Kidney capillary endothelial cell (primary cell): ENCODE results near the gene ANKRD13D.

Source experiments
- DNase-seq: peaks from one replicate; pipeline ENCODE4 v3.0.0-alpha.2; 2018; ENCODE audit warnings: low spot score

ANKRD13D gene

DNA sequence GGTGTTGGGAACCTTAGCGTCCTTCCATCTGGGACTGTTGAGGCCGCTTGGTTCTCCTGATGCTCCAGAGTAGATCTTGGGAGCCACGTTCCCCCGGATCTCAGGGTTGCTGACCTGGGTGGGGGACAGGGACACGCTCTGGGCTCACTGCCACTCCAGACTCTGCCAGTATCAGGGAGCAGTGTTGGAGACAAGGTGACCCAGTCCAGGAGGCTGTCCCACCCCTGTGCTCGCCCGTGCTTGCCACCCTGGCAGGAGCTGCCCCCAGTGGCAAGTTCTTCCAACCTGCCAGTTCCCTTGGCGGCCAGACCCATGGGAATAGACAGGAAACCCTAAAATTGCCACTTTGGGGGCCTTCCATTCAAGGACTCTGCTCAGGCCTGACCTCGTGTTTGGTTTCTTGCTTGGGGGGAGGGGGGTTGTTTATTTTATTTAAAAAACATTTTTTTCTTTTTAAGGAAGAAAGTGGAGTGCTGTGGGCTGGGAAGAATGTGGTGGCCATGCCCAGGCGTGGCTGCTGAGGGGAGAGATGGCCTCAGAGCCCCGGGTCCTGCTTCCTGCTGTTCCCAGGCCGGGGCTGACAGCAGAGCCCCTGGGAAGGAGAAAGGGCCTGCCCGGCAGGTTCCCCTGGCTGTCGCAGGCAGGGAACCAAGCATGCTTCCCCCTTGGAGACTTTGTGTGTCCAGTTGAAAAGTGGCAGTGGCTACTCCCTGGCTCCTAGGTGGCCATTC is 15.7 kb upstream of the ANKRD13D start:
- DNase-seq = no peak

DNA sequence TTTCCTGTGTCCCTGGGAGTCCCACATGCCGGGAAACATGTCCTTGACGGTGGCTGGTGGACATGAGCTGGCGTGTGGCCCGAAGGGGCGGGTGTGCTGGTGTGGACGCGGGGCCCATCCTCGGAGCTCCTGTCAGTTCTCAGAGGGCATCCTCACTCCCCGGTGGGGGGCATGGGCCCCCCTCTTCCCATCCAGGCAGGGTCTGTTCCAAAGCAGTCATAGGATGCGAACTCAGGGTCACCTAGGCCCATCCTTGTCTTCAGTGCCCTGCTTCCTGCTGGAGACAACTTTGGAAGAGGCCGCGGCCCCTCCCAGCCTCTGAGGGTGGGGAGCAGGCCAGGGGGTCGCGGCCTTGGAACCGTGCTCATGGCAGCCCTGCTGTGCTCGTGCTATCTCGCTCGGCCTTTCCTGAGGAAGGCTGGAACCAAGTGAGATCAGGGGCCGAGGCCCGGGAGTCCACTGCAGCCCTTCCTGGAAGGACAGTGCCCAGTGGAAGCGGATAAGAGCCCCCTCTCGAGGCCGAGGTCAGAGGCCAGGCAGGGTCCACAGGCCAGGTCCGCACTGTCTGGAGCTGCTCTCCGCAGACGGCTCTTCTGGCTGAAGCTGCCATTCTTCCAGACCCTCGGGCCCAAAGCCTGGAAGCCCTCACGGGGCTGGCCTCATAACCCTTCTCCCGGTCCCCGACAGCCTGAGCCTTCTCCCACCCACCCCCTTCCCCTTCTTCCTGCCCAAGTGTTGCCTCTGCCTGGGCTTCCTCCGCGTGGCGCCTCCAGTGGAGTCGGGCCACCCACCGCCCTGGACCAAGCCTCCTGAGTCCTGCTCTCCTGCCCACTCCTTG is 14.1 kb upstream of the ANKRD13D start:
- DNase-seq = no peak

DNA sequence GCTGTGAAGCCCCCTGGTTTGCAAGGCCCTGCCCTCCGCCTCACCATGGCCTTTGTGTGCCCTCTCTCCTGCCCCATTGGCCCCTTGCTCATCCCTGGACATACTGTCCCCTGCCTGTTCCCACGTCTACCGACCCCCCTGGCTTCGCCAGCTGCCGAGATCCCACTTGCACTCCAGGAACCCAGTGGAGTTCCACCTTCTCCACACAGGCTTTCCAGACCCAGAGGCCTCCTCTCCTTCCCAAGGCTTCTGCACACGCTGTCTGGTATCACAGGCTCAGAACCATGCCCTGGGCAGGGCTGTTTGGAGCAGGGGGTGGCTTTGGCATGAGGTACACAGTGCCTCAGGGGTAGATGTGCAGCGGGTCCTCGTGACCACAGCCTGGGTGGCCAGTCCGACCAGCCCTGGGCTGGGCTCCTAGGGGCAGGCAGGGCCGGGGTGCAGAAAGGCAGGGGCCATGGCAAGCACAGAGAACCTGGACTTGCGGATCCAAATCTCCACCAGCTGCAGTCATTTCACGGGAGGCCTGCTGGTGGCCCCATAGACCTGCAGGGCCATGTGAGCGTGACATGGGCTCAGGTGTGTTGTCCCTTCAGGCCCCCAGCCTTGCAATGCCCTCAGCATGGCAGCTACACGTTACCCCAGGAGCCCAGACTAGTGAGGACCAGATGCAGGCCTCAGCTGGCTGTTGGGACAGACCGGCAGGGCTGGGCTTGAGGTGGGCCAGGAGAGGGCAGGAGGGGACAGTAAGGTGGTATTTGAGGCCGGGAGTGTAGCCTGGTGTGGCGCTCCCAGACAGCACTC is 13.3 kb upstream of the ANKRD13D start:
- DNase-seq = no peak

DNA sequence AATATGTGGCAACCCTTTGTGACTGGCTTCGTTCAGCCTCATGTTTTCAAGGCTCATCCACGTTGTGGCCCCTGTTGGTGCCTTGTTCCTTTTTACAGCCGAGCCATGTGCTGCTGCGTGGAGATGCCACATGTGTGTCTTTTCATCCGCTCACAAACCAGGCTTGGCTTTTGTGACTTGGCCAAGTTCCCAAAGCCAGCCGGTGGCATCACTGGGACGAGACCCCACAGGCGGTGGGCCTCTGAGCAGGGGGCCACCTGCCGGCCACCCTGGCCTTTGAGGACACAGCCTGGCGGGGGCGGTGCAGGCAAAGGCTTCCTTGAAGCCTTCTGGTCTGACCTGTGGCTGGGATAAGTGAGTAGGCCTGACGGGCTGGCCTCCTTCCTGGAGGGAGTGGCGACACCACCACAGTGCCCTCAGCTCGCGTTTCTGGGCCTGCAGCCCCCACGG is 12.3 kb upstream of the ANKRD13D start:
- DNase-seq = no peak

DNA sequence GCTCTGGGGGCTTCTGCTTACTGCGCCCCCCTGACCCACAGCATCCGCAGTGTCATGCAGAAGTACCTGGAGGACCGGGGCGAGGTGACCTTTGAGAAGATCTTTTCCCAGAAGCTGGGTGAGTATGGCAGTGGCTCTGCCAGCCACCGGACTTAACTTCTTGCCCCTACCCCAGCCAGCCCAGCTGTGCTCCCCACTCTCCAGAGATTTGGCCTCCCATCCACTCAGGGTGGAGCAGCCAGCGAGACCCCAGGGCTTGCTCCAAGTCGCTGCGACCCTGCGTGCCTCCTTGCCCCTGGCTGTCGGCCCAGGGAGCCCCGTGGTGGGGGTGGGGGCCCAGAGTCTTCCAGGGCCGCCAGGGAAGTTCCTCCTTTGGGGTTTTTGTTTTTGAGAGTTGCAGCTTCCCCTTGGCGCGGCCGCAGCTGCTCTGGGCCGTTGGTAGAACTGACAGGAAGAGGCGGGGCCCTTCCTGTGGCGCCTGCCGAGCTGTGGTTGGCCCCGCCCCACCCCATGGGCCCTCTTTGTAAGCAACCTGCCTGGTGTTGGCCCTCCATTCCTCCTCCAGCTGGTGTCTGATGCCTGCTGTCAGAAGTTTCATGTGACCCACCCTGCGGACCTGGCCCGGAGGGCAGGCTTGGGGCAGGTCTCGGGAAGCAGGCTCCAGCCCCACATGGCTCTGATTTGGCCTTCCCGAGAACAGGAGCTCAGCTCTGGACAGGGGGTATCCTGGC is 11.7 kb upstream of the ANKRD13D start:
- peak; percentile 84 for DNase-seq

DNA sequence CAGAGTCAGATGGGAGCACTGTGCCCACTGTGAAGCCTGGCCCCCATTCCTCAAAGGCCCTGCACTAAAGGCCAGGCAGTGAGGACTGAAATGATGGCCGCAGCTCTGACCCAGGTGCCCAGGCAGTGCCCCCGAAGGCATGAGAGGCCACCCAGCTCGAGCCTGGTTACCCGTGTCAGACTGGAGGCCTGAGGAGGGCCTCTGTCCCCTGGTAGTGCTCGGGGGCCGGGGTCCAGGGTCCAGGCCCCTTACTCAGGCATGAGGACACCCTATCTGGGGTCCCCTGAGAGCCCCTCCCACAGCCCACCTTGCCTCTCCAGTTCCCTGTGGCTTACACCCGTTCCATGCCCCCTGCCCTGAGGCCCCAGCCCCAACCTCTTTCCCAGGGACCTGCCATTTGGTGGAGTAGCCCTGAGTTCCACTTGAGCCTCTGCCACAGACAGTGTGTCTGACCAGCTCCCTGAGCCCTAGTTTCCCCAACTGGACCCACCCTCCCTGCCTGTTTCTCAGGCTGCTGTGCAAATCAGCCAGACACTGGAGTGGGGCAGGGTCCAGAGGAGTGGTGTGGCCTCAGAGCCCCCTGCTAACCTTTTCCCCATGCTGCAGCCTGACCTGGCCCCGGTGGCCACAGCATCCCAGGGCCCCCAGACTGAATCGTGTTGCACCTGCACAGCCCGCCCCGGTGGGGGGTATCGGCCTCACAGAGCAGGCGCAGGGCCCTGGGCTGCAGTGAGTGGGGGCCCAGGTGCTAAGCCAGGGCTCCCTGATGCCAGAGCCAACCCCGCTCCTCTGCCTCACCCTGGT is 10.8 kb upstream of the ANKRD13D start:
- no peak for DNase-seq

DNA sequence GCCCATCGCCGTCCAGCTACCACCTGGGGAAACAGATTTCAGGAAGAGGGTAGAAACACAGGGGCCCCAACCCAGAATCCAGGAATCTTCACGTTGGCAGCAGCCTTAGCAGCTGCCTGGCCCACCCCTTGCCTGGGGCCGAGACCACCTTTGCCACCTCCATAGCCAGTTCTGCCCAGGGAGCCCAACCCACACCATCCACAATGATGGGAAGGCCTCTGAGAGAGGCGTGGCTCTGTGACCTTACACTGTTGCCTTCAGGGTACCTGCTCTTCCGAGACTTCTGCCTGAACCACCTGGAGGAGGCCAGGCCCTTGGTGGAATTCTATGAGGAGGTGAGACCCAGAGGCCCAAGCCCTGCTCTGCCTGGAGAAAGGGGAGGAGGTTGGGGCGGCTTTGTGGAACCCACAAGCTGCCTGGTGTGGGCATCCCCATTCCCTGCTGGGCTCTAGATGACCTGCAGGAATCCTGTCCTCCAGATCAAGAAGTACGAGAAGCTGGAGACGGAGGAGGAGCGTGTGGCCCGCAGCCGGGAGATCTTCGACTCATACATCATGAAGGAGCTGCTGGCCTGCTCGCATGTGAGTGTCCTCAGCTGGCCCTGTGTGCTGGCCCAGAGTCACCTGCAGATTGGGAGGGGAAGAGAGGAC is 10.0 kb upstream of the ANKRD13D start:
- no peak for DNase-seq

DNA sequence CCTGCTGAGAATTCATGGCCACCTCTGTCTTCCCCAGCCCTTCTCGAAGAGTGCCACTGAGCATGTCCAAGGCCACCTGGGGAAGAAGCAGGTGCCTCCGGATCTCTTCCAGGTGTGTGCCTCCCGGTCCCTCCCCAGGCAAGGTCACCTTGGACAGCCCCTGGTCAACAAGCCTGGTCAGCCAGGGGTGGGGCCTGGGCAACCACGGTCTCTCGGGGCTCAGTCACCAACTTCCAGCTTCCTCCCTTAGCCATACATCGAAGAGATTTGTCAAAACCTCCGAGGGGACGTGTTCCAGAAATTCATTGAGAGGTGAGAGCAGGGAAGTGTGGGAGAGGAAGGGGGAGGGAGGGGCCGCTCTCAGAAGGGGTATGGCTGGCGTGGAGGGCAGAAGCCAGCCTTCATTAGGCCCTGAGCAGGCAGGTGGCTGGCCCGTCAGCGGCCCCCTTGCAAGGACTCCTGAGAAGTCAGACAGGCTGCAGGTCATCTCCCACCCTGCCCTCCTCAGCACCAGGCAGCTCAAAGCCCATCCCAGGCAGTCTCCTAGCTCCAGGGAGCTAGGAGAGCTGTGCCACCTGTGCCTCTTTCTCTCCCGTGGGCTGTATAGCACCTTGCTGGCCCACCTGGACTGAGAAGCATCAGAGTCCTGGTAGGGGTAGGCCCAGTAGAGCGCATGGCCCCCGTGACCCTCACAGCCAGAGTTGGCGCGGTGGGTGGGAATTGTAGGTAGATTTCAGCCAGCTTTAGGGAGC is 9.3 kb upstream of the ANKRD13D start:
- DNase-seq = no peak

DNA sequence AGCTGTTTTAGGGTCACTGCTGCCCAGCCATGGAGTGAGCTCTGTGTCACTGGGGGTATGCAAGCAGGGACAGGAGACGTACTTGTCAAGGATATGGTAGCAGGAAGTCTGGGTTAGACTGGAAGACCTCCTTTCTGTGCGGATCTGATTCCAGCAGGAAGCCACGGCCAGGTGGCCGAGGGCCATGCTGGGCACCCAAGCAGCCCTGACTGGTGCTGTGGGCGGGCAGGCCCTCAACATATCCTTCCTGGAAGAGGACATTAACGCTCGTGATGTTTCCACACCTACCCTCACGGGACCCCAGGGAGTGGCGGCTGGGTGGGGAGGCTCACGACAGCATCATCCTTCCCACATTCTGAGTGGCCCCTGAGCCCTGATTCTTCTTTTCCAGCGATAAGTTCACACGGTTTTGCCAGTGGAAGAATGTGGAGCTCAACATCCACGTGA is 8.7 kb upstream of the ANKRD13D start:
- no peak for DNase-seq

DNA sequence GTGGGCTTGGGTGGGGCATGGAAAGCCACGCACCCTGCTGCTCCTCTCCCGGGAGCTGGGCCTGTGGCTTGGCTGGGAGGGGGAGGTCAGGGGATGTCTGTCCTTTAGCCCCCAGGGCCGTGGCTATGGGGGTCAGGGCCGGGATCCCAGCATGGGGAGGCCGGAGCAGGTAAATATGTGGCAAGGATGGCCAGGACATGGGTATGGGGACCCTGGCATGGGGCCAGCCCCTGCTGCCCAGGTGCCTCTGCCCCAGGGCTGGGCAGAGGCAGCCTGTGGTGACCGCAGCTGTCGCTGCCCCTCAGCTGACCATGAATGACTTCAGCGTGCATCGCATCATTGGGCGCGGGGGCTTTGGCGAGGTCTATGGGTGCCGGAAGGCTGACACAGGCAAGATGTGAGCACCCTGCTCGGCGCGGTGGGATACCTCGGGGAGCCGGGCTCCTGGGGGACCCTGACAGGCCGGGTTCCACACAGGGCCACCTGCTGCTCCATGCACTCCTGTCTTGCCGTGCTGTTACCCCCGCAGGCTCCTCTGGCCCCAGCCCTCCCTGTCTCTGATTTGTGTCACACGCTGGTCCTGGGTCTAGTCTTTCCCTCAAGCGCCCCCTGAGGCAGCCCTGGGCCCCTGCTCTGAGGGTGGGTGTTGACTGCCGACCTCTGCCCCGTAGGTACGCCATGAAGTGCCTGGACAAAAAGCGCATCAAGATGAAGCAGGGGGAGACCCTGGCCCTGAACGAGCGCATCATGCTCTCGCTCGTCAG is 8.1 kb upstream of the ANKRD13D start:
- no peak for DNase-seq

DNA sequence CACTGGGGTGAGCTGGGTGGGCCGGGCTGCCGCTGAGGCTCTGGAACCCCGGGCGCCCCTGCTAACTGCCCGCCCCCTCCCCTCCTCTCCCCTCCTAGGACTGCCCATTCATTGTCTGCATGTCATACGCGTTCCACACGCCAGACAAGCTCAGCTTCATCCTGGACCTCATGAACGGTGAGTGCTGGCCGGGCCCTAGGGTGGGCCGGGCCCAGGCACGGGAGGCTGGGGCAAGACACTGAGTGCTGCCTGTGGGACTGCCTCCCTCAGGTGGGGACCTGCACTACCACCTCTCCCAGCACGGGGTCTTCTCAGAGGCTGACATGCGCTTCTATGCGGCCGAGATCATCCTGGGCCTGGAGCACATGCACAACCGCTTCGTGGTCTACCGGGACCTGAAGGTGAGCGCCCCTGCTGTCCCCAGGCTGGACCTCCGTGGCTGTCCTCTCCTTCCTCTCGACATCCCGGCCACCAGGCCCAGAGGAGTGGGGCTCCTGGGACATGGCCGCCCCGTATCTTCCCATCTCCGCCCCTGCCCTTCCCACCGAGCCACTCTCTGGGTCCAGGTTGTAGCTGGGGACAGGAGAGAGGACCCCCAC is 7.5 kb upstream of the ANKRD13D start:
- DNase-seq = no peak

DNA sequence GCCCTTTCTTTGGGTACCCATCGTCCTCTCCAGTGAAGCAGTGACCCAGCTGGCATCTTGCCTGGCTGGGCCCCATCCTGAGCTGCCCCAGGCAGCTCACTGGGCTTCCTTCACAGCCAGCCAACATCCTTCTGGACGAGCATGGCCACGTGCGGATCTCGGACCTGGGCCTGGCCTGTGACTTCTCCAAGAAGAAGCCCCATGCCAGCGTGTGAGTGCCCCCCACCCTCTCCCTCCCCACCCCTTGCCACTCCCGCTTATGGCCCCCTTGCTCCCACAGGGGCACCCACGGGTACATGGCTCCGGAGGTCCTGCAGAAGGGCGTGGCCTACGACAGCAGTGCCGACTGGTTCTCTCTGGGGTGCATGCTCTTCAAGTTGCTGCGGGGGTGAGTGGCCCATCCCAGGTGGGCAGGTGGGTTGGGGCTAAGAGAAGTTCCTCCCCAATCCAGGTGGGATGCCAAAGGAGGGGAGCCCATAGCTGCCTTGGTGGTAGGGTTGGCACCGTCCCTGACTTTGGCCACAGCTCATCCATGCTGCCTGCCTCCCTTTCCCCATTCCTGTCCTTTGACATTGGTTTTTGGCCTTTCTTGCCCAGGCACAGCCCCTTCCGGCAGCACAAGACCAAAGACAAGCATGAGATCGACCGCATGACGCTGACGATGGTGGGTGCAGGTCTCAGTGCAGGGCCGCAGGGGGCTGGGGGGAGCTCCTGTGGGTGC is 6.8 kb upstream of the ANKRD13D start:
- DNase-seq = no peak

DNA sequence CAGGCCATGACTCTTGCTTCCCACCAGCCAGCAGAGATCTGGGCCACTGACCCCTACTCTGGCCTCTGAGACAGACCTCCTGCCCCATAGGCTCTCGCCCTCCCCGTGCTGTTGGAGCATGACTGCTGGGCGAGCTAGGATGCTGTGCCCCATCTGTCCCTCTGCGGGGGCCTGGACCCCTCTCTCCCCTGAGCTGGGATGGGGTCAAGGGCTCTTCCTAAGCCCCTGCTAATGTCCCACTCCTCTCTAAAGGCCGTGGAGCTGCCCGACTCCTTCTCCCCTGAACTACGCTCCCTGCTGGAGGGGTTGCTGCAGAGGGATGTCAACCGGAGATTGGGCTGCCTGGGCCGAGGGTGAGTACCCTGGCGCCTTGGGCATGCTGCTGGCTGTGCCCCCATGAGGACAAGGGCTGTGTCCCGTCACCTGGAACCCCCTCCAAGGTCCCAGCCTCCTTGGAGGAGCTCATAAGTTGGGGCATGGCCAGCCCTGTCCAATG is 6.2 kb upstream of the ANKRD13D start:
- DNase-seq = no peak

DNA sequence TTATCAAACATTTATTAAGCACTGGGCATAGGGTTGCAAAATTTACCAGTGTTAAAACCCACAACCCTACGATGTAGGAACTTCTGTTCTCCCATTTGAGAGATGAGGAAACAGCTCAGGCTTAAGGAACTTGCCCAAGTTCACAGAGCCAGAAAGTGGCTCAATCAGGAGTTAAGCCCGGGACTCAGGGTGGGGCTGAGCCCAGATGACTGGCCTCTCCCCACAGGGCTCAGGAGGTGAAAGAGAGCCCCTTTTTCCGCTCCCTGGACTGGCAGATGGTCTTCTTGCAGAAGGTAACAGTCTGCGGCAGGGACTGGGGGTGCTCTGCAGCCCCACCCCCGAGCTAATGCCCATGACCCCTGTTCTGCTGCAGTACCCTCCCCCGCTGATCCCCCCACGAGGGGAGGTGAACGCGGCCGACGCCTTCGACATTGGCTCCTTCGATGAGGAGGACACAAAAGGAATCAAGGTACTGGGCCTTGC is 5.6 kb upstream of the ANKRD13D start:
- DNase-seq = no peak

DNA sequence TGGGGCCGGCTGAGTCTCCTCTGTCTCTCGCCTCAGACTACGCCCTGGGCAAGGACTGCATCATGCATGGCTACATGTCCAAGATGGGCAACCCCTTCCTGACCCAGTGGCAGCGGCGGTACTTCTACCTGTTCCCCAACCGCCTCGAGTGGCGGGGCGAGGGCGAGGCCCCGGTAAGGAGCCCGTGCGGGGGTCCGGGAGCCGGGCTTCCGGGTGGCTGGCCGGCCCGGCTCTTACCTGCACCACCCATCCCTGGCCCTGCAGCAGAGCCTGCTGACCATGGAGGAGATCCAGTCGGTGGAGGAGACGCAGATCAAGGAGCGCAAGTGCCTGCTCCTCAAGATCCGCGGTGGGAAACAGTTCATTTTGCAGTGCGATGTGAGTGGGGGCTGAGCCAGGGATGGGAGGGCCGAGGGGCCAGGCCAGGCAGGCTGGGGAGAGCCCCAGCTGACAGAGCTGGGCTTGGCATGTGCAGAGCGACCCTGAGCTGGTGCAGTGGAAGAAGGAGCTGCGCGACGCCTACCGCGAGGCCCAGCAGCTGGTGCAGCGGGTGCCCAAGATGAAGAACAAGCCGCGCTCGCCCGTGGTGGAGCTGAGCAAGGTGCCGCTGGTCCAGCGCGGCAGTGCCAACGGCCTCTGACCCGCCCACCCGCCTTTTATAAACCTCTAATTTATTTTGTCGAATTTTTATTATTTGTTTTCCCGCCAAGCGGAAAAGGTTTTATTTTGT is 4.1 kb upstream of the ANKRD13D start:
- DNase-seq = no peak

DNA sequence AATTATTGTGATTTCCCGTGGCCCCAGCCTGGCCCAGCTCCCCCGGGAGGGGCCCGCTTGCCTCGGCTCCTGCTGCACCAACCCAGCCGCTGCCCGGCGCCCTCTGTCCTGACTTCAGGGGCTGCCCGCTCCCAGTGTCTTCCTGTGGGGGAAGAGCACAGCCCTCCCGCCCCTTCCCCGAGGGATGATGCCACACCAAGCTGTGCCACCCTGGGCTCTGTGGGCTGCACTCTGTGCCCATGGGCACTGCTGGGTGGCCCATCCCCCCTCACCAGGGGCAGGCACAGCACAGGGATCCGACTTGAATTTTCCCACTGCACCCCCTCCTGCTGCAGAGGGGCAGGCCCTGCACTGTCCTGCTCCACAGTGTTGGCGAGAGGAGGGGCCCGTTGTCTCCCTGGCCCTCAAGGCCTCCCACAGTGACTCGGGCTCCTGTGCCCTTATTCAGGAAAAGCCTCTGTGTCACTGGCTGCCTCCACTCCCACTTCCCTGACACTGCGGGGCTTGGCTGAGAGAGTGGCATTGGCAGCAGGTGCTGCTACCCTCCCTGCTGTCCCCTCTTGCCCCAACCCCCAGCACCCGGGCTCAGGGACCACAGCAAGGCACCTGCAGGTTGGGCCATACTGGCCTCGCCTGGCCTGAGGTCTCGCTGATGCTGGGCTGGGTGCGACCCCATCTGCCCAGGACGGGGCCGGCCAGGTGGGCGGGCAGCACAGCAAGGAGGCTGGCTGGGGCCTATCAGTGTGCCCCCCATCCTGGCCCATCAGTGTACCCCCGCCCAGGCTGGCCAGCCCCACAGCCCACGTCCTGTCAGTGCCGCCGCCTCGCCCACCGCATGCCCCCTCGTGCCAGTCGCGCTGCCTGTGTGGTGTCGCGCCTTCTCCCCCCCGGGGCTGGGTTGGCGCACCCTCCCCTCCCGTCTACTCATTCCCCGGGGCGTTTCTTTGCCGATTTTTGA is 3.3 kb upstream of the ANKRD13D start:
- DNase-seq = no peak
